WTC11 (cell line): ENCODE results near the gene UBC. TPM values are rescaled to one million over a fixed set of nuclear protein-coding genes. Genes with fewer than 3 reads are reported as not detected.
A peak's percentile ranks its signal among the peaks of the same experiment; 100 is the strongest.

Experiments used
- ATF2 ChIP-seq: sonication (generic); formaldehyde crosslinking; IDR thresholded peaks from 2 replicates; pipeline ENCODE4 v1.8.1; 2022; ENCODE audit warnings: low read depth, missing genetic modification reagents, borderline replicate concordance
- ATF6 ChIP-seq: sonication (generic); formaldehyde crosslinking; IDR thresholded peaks from 2 replicates; pipeline ENCODE4 v1.8.1; 2023; ENCODE audit warnings: mild to moderate bottlenecking, missing genetic modification reagents
- CTCF ChIP-seq: fragments of 200-600 bp; IDR thresholded peaks from 2 replicates; pipeline ENCODE4 v1.8.0; 2022; ENCODE audit warnings: antibody characterized with exemption
- ELF4 ChIP-seq: sonication (generic); formaldehyde crosslinking; IDR thresholded peaks from 2 replicates; pipeline ENCODE4 v1.8.1; 2022; ENCODE audit warnings: low read depth, mild to moderate bottlenecking, moderate library complexity, missing genetic modification reagents
- FOXP4 ChIP-seq: sonication (generic); formaldehyde crosslinking; IDR thresholded peaks from 2 replicates; pipeline ENCODE4 v1.8.0; 2022; ENCODE audit warnings: mild to moderate bottlenecking, missing genetic modification reagents
- GRHL2 ChIP-seq: fragments of 250-450 bp; sonication (Bioruptor Pico); IDR thresholded peaks from 2 replicates; pipeline ENCODE4 v1.8.0; 2022; ENCODE audit warnings: mild to moderate bottlenecking, moderate library complexity; ENCODE audit not compliant: insufficient replicate concordance, severe bottlenecking
- IRF1 ChIP-seq: sonication (generic); formaldehyde crosslinking; IDR thresholded peaks from 2 replicates; pipeline ENCODE4 v1.8.0; 2023; ENCODE audit warnings: missing genetic modification reagents
- IRF2 ChIP-seq: sonication (generic); formaldehyde crosslinking; IDR thresholded peaks from 2 replicates; pipeline ENCODE4 v1.8.0; 2022; ENCODE audit warnings: low read depth, missing genetic modification reagents, borderline replicate concordance
- JUN ChIP-seq: sonication (generic); formaldehyde crosslinking; IDR thresholded peaks from 2 replicates; pipeline ENCODE4 v1.8.0; 2023; ENCODE audit warnings: mild to moderate bottlenecking, missing genetic modification reagents
- MLX ChIP-seq: sonication (generic); formaldehyde crosslinking; IDR thresholded peaks from 2 replicates; pipeline ENCODE4 v1.8.1; 2023; ENCODE audit warnings: mild to moderate bottlenecking, missing genetic modification reagents, moderate library complexity
- MYBL2 ChIP-seq: sonication (generic); formaldehyde crosslinking; IDR thresholded peaks from 2 replicates; pipeline ENCODE4 v1.8.1; 2023; ENCODE audit warnings: mild to moderate bottlenecking, moderate library complexity, missing genetic modification reagents
- NFE2L1 ChIP-seq: sonication (generic); formaldehyde crosslinking; IDR thresholded peaks from 2 replicates; pipeline ENCODE4 v1.8.1; 2023; ENCODE audit warnings: missing genetic modification reagents
- NFYB ChIP-seq: sonication (generic); formaldehyde crosslinking; conservative IDR thresholded peaks from 2 replicates; pipeline ENCODE4 v1.8.0; 2022; ENCODE audit warnings: low read depth, missing genetic modification reagents
- NR2C2 ChIP-seq: sonication (generic); formaldehyde crosslinking; IDR thresholded peaks from 2 replicates; pipeline ENCODE4 v1.8.0; 2022; ENCODE audit warnings: mild to moderate bottlenecking, missing genetic modification reagents
- NR3C1 ChIP-seq: sonication (generic); formaldehyde crosslinking; conservative IDR thresholded peaks from 2 replicates; pipeline ENCODE4 v1.8.1; 2023; ENCODE audit warnings: low read depth, mild to moderate bottlenecking, missing genetic modification reagents
- OVOL2 ChIP-seq: fragments of 250-450 bp; sonication (Bioruptor Pico); IDR thresholded peaks from 2 replicates; pipeline ENCODE4 v1.9.0; 2021; ENCODE audit warnings: mild to moderate bottlenecking, borderline replicate concordance
- PREB ChIP-seq: sonication (generic); formaldehyde crosslinking; IDR thresholded peaks from 2 replicates; pipeline ENCODE4 v1.8.1; 2022; ENCODE audit warnings: mild to moderate bottlenecking, missing genetic modification reagents, moderate library complexity, borderline replicate concordance
- TEAD4 ChIP-seq: sonication (generic); formaldehyde crosslinking; IDR thresholded peaks from 2 replicates; pipeline ENCODE4 v1.8.0; 2022; ENCODE audit warnings: mild to moderate bottlenecking, missing genetic modification reagents
- TP53 ChIP-seq: sonication (generic); formaldehyde crosslinking; IDR thresholded peaks from 2 replicates; pipeline ENCODE4 v1.8.1; 2023; ENCODE audit warnings: mild to moderate bottlenecking, missing genetic modification reagents
- ZBTB21 ChIP-seq: sonication (generic); formaldehyde crosslinking; IDR thresholded peaks from 2 replicates; pipeline ENCODE4 v1.8.1; 2023; ENCODE audit warnings: mild to moderate bottlenecking, missing genetic modification reagents, borderline replicate concordance
- ZNF263 ChIP-seq: sonication (generic); formaldehyde crosslinking; IDR thresholded peaks from 2 replicates; pipeline ENCODE4 v1.8.1; 2022; ENCODE audit warnings: low read depth, mild to moderate bottlenecking, moderate library complexity, missing genetic modification reagents
- ZNF281 ChIP-seq: sonication (generic); formaldehyde crosslinking; IDR thresholded peaks from 2 replicates; pipeline ENCODE4 v1.8.0; 2023; ENCODE audit warnings: mild to moderate bottlenecking, missing genetic modification reagents
- ZNF416 ChIP-seq: fragments of 250-450 bp; sonication (Bioruptor Pico); IDR thresholded peaks from 2 replicates; pipeline ENCODE4 v1.9.0; 2021; ENCODE audit warnings: mild to moderate bottlenecking, inconsistent platforms
- ZNF512 ChIP-seq: sonication (generic); formaldehyde crosslinking; IDR thresholded peaks from 2 replicates; pipeline ENCODE4 v1.8.1; 2022; ENCODE audit warnings: missing genetic modification reagents, borderline replicate concordance
- total RNA-seq: library from RNA; stranded (reverse); gene quantifications from 3 replicates; pipeline ENCODE4 v1.2.3, GENCODE V29; 2021

The UBC gene
- total RNA-seq, 1 experiment from 2014 or later: 530 TPM

GRCh38 chr12:124939421-124940142 is 25.1 kb upstream of the UBC start (continued):
- TF ChIP-seq ZNF263: no peak
- TF ChIP-seq ATF2 (CRISPR knock-in tag): no peak
- TF ChIP-seq NFYB (CRISPR knock-in tag): no peak
- no peak for TF ChIP-seq TP53 (CRISPR knock-in tag)
- TF ChIP-seq OVOL2 (CRISPR knock-in tag): no peak
- no peak for TF ChIP-seq MLX (CRISPR knock-in tag)
- peak; percentile 11; the same call in 1 of the 2 replicates for TF ChIP-seq JUN (CRISPR knock-in tag)
- no peak for TF ChIP-seq ZNF416 (CRISPR knock-in tag)
- no peak for TF ChIP-seq PREB (CRISPR knock-in tag)
- TF ChIP-seq CTCF: no peak
- TF ChIP-seq ZNF512: no peak
- no peak for TF ChIP-seq GRHL2
- TF ChIP-seq ELF4: no peak
- TF ChIP-seq ZNF281 (CRISPR knock-in tag): no peak
- TF ChIP-seq NR2C2 (CRISPR knock-in tag): no peak
- TF ChIP-seq ATF6 (CRISPR knock-in tag): no peak
- TF ChIP-seq IRF2 (CRISPR knock-in tag): no peak
- no peak for TF ChIP-seq IRF1
- TF ChIP-seq FOXP4 (CRISPR knock-in tag): no peak
- TF ChIP-seq NR3C1 (CRISPR knock-in tag): no peak
- TF ChIP-seq NFE2L1 (CRISPR knock-in tag): no peak
- no peak for TF ChIP-seq ZBTB21 (CRISPR knock-in tag)
- TF ChIP-seq MYBL2 (CRISPR knock-in tag): peak; percentile 43; the same call in 1 of the 2 replicates
- 0 out of 2 replicates have a peak, but pooled peaks have one; percentile 2 for TF ChIP-seq TEAD4 (CRISPR knock-in tag)
